Heart right ventricle (tissue), 16 donors: ENCODE measurements around the gene SLC25A1. TPM values are rescaled to one million over a fixed set of nuclear protein-coding genes. Genes with fewer than 3 reads are reported as not detected.

Experiments
- ATAC-seq, 8 donors: fragments of 200-7000 bp; cut with Tn5 transposase; one replicate each; pipeline ENCODE4 v1.9.1; 2020; ENCODE audit warnings: mild to moderate bottlenecking in 8 of 8, moderate library complexity in 8 of 8, moderate number of reproducible peaks in 1 of 8
- DNase-seq, 2 donors: peaks; one replicate each; pipeline ENCODE4 v3.0.0-alpha.2; 2020
- H3K27ac ChIP-seq, 10 donors: fragments of 200-600 bp; sonication (generic) in 2 of 10; one replicate each; pipeline versions ENCODE4 v1.5.0 to v1.8.0; 2020 to 2022; ENCODE audit warnings: mild to moderate bottlenecking in 3 of 10
- H3K27me3 ChIP-seq, 7 donors: fragments of 200-600 bp; one replicate each; pipeline ENCODE4 v1.8.0; 2021 to 2022; ENCODE audit warnings: mild to moderate bottlenecking in 2 of 7
- H3K36me3 ChIP-seq, 9 donors: fragments of 200-600 bp; sonication (generic) in 1 of 9; one replicate each; pipeline versions ENCODE4 v1.5.0 to v1.8.0; 2020 to 2022; ENCODE audit warnings: mild to moderate bottlenecking in 2 of 9
- H3K4me1 ChIP-seq, 9 donors: fragments of 200-600 bp; sonication (generic) in 1 of 9; one replicate each; pipeline versions ENCODE4 v1.5.0 to v1.8.0; 2020 to 2022; ENCODE audit warnings: mild to moderate bottlenecking in 4 of 9
- H3K4me3 ChIP-seq, 10 donors: fragments of 200-600 bp; sonication (generic) in 2 of 10; one replicate each; pipeline versions ENCODE4 v1.5.0 to v1.8.0; 2020 to 2022; ENCODE audit warnings: mild to moderate bottlenecking in 7 of 10, moderate library complexity in 2 of 10
- H3K9me3 ChIP-seq, 11 donors: fragments of 200-600 bp in 10 of 11; sonication (generic) in 2 of 11; one replicate each; pipeline versions ENCODE4 v1.5.0 to v1.8.0; 2013 to 2022; ENCODE audit warnings: mild to moderate bottlenecking in 2 of 11, control low read depth in 1 of 11, moderate library complexity in 1 of 11
- WGBS, 2 donors: extraction: QIAGEN DNeasy Blood & Tissue Kit; methylation state at CpG; one replicate each; pipeline ENCODE4 v1.1.7; 2013; ENCODE audit warnings: inconsistent platforms in 1 of 2; 5-methylcytosine and 5-hydroxymethylcytosine counted together
- intact Hi-C, 10 donors: fragments of 100-400 bp; cut with DNase I; formaldehyde crosslinking; loops; one replicate each; pipeline versions ENCODE4 v1.11.1 to v1.14.2; 2022
- polyA plus RNA-seq, 2 donors: library from polyadenylated mRNA; stranded (reverse); fragments of 200-250 nt; gene quantifications; one replicate each; pipeline ENCODE4 v1.2.3, GENCODE V29; 2013
- total RNA-seq, 10 donors: library from RNA; stranded (reverse); fragmentation: NEBNext Ultra II Directional in 3 of 10; extraction: Animal tissue kit (Norgen Biotek cat#: 25700) in 3 of 10; gene quantifications; one replicate each; pipeline versions ENCODE4 v1.2.1 to v1.2.4, GENCODE V29; 2021 to 2023
- TF ChIP-seq, protein P1 (sequence below), 9 donors: fragments of 200-600 bp; sonication (generic) in 2 of 9; IDR thresholded peaks; one replicate each; pipeline versions ENCODE4 v1.5.0 to v1.8.0; 2021 to 2022; ENCODE audit warnings: antibody characterized with exemption in 9 of 9, mild to moderate bottlenecking in 5 of 9, moderate library complexity in 1 of 9
- donor health status: Arrhythmogenic right ventricular cardiomyopathy.
- donor health status: ischemic (EF 13 %, LVEDD 7.1; RV severe dilation, severe dysfunction).
- donor health status: healthy with polysubstance abuse.
- donor health status: DM: no; HTN: yes; CAD: no.
- donor health status: DM: no; HTN: no; CAD: no.
- donor health status: ischemic (EF 25% LVEDD 6.9; RV normal size, moderate dysfunction).
- donor health status: ischemic (EF 25% LVEDD 5.7; RV mildly dilated, moderate dysfunction).
- donor health status: healthy.
- donor health status: DM: yes; HTN: yes; CAD: no.
- donor health status: Ischemic cardiomyopathy.
- donor health status: ischemic (EF 35%, LVEDD 5.7; RV mildly dilated, moderate dysfunction).
- donor health status: nonischemic (EF 11% LVEDD 7.7; RV severe dilation, severe dysfunction).
- donor health status: DM: yes; HTN: yes; CAD: no.
- donor health status: PGD.
- donor health status: ischemic (EF 29% LVEDD 5.4; RV normal size, mild dysfunction).
- donor health status: nonischemic (EF 23%, LVEDD 6.1; RV moderate dilation, normal function).

The SLC25A1 gene
- total and polyA plus RNA-seq, 12 donors = 14.8 to 31.9 (median 20.5) TPM

DNA sequence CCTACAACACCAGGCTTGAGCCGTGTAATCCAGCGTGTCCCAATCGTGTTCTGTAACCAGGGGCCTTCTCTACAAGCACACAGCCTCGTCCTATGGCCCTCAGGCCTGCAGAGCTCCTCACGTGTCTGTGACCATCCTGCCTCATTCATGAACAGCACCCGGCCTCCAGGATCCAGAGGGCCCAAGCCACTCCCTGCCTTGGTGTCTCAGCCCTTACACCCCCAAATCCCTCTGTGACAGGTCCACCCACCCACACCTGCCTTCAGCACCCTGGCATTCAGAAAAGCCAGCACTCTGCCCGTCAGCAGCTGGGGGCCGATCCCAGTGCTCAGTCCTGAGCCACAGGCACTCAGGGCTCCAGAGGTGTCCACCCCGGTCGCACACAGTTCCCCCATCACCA is 41.6 kb downstream of the SLC25A1 start:
- H3K4me1 ChIP-seq = no peaks in the 10 kb centered on the region
- H3K36me3 ChIP-seq = peaks cover 0 to 100% (median 74%) of the 10 kb centered on the region in 9 donors
- H3K27me3 ChIP-seq = no peaks in the 10 kb centered on the region
- no peak overlapping the region for H3K4me3 ChIP-seq
- TF ChIP-seq, protein P1, sequence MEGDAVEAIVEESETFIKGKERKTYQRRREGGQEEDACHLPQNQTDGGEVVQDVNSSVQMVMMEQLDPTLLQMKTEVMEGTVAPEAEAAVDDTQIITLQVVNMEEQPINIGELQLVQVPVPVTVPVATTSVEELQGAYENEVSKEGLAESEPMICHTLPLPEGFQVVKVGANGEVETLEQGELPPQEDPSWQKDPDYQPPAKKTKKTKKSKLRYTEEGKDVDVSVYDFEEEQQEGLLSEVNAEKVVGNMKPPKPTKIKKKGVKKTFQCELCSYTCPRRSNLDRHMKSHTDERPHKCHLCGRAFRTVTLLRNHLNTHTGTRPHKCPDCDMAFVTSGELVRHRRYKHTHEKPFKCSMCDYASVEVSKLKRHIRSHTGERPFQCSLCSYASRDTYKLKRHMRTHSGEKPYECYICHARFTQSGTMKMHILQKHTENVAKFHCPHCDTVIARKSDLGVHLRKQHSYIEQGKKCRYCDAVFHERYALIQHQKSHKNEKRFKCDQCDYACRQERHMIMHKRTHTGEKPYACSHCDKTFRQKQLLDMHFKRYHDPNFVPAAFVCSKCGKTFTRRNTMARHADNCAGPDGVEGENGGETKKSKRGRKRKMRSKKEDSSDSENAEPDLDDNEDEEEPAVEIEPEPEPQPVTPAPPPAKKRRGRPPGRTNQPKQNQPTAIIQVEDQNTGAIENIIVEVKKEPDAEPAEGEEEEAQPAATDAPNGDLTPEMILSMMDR (IDR thresholded peaks at IDR 0.05) = no peak
- ATAC-seq (no peak), DNase-seq (no peak)
- H3K27ac ChIP-seq = no peak overlapping the region
- intact Hi-C loops = no loop called here
- H3K9me3 ChIP-seq = no peaks in the 10 kb centered on the region
- 94% methylated on average over 10 of the region's 10 CpGs for WGBS, 2 donors

GRCh38 chr22:19134874-19135273 is 43.7 kb downstream of the SLC25A1 start:
- no peak overlapping the region for H3K4me3 ChIP-seq
- TF ChIP-seq, protein P1 (IDR thresholded peaks at IDR 0.05) = no peak
- DNase-seq = no peak
- no peaks in the 10 kb centered on the region for H3K27me3 ChIP-seq
- no peak overlapping the region for H3K27ac ChIP-seq
- H3K4me1 ChIP-seq = no peaks in the 10 kb centered on the region
- 90 to 93% methylated on average over 18 of the region's 18 CpGs for WGBS, 2 donors
- no peak for ATAC-seq
- H3K9me3 ChIP-seq = no peaks in the 10 kb centered on the region
- intact Hi-C loops = no loop called here
- H3K36me3 ChIP-seq = peaks cover 0 to 83% (median 58%) of the 10 kb centered on the region in 9 donors

- peaks cover 0 to 77% (median 52%) of the 10 kb centered on the region in 9 donors for H3K36me3 ChIP-seq
- ATAC-seq = no peak
- WGBS, 2 donors = 94 to 95% methylated on average over 21 of the region's 21 CpGs
Observed at GRCh38 chr22:19134176-19134831, 44.2 kb downstream of the SLC25A1 start.

GRCh38 chr22:19133561-19133960 is 45.0 kb downstream of the SLC25A1 start:
- no peaks in the 10 kb centered on the region for H3K27me3 ChIP-seq
- H3K27ac ChIP-seq = no peak overlapping the region
- DNase-seq = no peak
- H3K4me3 ChIP-seq = no peak overlapping the region
- intact Hi-C loops = no loop called here
- no peaks in the 10 kb centered on the region for H3K9me3 ChIP-seq
- no peaks in the 10 kb centered on the region for H3K4me1 ChIP-seq
- H3K36me3 ChIP-seq = peaks cover 0 to 70% (median 45%) of the 10 kb centered on the region in 9 donors
- no peak for ATAC-seq
- WGBS, 2 donors = 96 to 97% methylated on average over 13 of the region's 13 CpGs
- TF ChIP-seq, protein P1 (IDR thresholded peaks at IDR 0.05) = no peak

More at GRCh38 chr22:19134176-19134831, 44.2 kb downstream of the SLC25A1 start:
- Histone ChIP-seq H3K27me3 (no peaks in the 10 kb centered on the region), H3K4me1 (no peaks in the 10 kb centered on the region), H3K27ac (no peak overlapping the region), H3K4me3 (no peak overlapping the region), H3K9me3 (no peaks in the 10 kb centered on the region)
- TF ChIP-seq, protein P1 (IDR thresholded peaks at IDR 0.05) = no peak
- DNase-seq = no peak
- intact Hi-C loops = no loop called here
